Activated CD8-positive, alpha-beta memory T cell treated with anti-CD3 and anti-CD28 coated beads for 36 hours (primary cell): ENCODE data around the gene USP1. TPM values are rescaled to one million over a fixed set of nuclear protein-coding genes. Genes with fewer than 3 reads are reported as not detected.

ENCODE experiments used
- CTCF ChIA-PET: fragments of 350-600 bp; sonication (Branson Sonifier 250); formaldehyde crosslinking; loops from one replicate; lab custom pipeline; 2021; ENCODE audit warnings: antibody characterized with exemption; lab: Charles Lee
- POLR2A ChIA-PET: fragments of 350-600 bp; sonication (Branson Sonifier 250); formaldehyde crosslinking; loops from one replicate; lab custom pipeline; 2021; ENCODE audit warnings: antibody characterized with exemption; lab: Charles Lee
- total RNA-seq, 2 experiments: library from RNA; stranded (reverse); gene quantifications; one replicate each; pipeline ENCODE4 v1.2.3, GENCODE V29; 2021

USP1 gene
- total RNA-seq, 2 experiments from 2014 or later: 98.4 to 101 TPM

DNA sequence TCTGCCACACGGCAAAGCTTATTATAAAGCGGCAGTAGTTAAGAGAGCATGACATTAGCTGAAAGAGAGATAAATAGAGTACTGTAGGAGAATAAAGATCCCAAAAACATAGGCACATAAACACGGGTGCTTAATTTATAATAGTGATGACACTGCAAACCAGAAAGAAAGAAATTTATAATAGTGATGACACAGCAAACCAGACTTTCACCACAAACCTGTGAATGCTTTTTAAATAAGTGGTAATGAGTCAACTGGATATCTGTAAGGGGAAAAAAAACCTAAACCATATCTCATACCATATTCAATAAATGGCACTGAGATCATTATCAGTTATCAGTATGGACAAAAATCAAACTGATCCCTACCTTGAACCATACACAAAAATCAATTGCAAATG lies 25.5 kb downstream of the USP1 start:
- ChIA-PET POLR2A (no interaction called here), CTCF (no interaction called here)

DNA sequence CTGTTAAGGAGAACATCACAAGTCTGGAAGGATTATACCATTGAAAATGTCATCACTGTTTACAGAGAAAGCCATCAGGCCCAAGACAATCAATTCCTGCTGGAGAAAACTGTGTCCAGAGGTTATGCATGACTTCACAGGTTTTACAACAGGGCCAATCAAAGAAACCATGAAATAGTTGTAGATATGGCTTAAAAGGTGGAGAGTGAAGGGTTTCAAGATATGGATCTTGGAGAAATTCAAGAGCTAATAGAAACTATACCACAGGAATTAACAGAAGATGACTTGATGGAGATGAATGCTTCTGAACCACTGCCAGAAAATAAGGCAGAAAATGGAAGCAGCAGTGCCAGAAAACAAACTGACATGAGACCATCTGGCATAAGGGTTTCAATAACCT lies 30.2 kb downstream of the USP1 start:
- POLR2A ChIA-PET: no interaction called here
- CTCF ChIA-PET: no interaction called here

DNA sequence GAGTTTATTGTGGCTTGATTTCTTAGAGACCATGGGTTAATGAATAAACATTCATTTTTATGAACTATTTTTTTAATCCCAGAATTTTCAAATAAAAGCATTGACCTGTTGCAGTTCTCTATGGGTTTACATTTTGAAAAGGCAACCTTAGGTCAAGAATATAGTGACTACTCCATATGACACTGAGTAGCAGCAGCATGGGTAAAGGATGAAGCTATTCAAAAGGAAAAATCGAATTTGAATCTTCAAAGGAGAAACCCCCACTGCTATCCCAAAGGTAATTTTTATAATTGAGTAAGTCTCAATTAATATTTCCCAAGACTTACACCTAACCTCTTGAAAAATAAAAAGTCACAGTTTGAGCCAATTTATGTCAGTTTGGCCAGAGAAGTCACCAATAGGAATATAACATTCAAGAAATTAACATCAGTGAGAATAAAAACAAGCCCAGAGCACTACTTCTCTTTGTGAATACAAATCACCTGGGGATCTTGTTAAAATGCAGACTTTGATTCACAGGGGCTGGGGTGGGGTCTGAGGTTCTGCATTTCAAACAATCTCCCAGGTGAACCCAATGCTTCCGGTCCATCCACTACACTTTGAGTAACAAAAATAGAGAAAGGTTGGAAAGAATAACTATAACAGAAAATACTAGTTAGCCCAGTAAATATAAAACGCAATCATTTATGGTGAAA lies 39.8 kb downstream of the USP1 start:
- CTCF ChIA-PET: no interaction called here
- POLR2A ChIA-PET: no interaction called here

DNA sequence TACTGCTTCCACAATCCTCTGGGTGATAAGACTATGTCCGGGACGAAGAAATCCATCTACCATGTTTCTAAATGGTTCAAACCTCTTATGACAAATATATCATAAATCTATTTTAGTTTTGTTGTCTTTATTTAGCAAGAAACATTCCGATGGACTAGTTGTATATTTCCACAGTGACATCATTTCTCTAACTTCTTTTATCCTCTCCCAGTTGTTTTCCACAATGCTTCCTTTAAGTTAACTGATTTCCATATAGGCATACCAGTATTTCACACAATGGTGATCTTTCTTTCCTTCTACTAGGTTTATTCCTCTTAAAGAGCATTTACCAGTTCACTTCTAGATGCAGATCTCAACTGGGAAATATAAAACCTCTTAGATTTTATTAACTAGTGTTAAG lies 44.8 kb downstream of the USP1 start:
- ChIA-PET POLR2A (no interaction called here), CTCF (no interaction called here)

DNA sequence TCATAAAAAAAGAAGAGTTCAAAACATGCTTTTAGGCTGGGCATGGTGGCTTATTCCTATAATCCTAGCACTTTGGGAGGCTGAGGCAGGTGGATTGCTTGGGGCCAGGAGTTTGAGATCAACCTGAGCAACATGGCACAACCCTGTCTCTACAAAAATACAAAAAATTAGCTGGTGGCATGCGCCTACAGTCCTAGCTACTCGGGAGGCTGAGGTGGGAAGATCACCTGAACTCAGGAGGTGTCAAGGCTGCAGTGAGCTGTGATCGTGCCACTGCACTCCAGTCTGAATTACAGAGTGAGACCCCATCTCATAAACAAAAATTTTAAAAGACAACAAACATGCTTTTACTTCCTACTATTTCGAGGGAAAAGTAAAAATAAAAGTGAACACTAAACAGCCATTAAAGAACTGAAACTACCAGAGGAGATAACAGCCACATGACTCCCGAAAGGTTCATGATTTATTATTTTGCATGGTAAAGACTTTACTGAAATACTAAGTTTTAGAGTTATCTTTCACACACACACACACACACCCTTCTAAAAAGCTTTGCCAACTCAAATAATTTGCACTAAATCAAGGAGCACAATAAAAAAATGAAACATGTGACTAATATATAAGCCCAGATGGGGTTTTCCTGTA lies 48.1 kb downstream of the USP1 start:
- CTCF ChIA-PET: no interaction called here
- POLR2A ChIA-PET: no interaction called here

DNA sequence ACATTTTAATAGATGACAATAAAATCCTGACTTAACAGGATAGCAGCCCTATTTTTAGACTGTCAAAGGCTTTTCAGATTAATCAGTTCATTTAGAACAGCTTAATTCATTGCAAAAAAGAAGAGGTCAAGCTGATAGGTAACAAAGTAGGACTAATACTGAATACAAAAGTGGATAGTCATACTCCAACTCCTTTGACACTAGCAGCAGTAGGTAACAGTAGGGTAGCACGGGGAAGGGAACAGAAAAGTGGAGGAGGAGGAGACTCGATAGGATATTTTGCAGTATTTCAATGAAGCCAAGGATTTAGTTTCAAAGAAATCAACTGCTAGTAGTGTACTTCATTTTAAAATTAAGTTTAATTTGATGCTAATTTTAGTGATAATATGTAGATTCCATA lies 51.1 kb downstream of the USP1 start:
- ChIA-PET POLR2A (no interaction called here), CTCF (no interaction called here)

DNA sequence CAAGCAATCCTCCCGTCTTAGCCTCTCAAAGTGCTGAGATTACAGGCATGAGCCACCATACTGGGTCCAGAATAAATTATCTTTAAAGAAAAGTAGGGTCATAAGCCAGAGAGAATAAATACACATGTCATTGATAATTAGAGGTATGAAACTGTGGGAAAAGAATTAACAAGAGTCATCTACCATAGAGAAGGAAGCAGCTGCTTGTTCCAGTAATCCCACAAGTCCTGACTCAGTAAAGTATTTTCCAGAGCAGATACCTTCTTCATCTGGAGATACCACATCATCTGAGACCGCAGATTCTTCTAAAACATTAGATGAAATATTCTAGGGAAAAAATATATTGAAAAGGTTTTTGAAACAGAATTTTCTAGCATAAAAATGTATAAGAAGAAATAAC lies 55.7 kb downstream of the USP1 start:
- ChIA-PET POLR2A (no interaction called here), CTCF (no interaction called here)

DNA sequence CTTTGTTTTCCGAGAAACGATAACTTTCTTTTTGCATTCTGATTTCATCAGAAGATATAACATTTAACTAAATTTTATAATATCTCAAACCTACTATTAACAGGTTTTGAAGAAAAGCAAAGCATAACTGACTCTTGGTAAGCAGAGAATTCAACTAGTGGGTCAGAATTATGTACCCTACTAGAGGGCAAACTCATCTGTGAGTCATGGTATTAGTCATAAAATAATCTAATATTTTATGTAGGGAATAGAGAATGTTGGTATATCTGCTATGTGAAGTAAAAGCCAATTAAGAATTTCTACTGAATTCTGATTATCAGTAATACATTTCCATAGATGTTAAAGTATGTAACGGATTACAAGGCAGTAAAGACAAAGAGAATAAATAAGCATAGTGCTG lies 56.8 kb downstream of the USP1 start:
- POLR2A ChIA-PET: no interaction called here

DNA sequence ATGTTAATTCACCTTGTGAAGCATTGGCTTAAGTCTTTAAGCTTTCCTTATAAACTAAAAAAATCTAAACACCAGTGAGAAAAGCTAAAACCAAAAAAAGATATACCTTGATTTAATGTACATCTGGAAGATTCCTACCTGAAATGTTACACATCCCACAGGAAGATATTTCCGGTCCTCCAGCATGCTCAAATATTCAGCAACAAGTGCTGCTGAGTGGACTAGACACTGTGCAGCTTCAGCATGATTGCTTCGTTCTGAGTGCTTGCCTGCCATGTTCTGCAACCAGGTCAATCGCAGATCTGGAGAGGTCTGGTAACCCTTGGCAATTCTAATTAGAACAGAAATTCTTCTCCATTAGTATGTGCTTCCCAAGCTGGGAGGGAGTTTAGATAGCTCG lies 57.3 kb downstream of the USP1 start:
- ChIA-PET CTCF (no interaction called here), POLR2A (no interaction called here)

More for the DNA sequence above, 56.8 kb downstream of the USP1 start:
- CTCF ChIA-PET: no interaction called here

DNA sequence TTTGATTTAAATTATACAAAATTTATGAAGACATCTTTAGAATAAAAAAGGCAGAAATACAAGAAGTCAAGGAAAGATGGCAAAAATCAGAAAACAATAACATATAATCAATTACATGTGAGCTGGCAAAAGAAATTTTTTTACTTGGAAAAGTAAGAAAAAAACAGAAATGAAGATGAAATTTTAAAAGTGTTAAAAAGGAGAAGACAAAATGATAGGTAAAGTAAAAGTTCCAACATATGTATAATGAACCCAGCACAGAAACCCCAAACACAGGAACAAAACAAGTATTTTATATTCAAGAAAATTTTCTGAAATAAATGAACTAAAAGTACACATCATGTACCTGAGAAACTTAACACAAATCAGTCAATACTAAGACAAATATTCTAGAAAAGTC lies 63.4 kb downstream of the USP1 start:
- CTCF ChIA-PET: no interaction called here
- POLR2A ChIA-PET: no interaction called here

Other genes starting within 250 kb of the USP1 start
- gene L1TD1, start 242.2 kb upstream of the USP1 start, total RNA-seq: not detected
- not detected for gene KANK4, start 117.6 kb upstream of the USP1 start, total RNA-seq
- gene ANGPTL3, start 160.5 kb downstream of the USP1 start, total RNA-seq: not detected